Hematopoietic multipotent progenitor cell treated with erythropoietin and hydrocortisone succinate and interleukin-3 and kit ligand, for 15 days (in vitro differentiated cells): Measurements from ENCODE around the gene BCLAF1.
A peak's percentile ranks its signal among the peaks of the same experiment; 100 is the strongest.
"Not testable (repeated sequence)": the region's sequence is repeated elsewhere in the genome, so short reads cannot be mapped to it uniquely, and the experiment has no call there.

ENCODE experiments used
- DNase-seq: peaks from one replicate; pipeline ENCODE4 v3.0.0-alpha.2; 2015; ENCODE audit warnings: low spot score

The BCLAF1 gene

GRCh38 chr6:136309729-136310311 is 20.2 kb upstream of the BCLAF1 start:
- no peak for DNase-seq

GRCh38 chr6:136309171-136309570 is 19.5 kb upstream of the BCLAF1 start:
- DNase-seq = no peak

GRCh38 chr6:136308469-136308868 is 18.8 kb upstream of the BCLAF1 start:
- not testable (repeated sequence) for DNase-seq

GRCh38 chr6:136307351-136307750 is 17.7 kb upstream of the BCLAF1 start:
- DNase-seq = peak; percentile 43

GRCh38 chr6:136306466-136306865 is 16.8 kb upstream of the BCLAF1 start:
- no peak for DNase-seq

- no peak for DNase-seq
Observed at GRCh38 chr6:136304410-136304809, 14.8 kb upstream of the BCLAF1 start.

GRCh38 chr6:136303516-136303915 is 13.9 kb upstream of the BCLAF1 start:
- DNase-seq = no peak

GRCh38 chr6:136294621-136295020 is 5.0 kb upstream of the BCLAF1 start:
- no peak for DNase-seq

- DNase-seq = peak; percentile 84
Observed at GRCh38 chr6:136290410-136291010, 864 bp upstream of the BCLAF1 start.

GRCh38 chr6:136289327-136289578 is 393 bp downstream of the BCLAF1 start:
- DNase-seq = peak; percentile 94

GRCh38 chr6:136288566-136289326 is 900 bp downstream of the BCLAF1 start:
- DNase-seq = peak; percentile 88

GRCh38 chr6:136284909-136285308 is 4.7 kb downstream of the BCLAF1 start:
- peak; percentile 25 for DNase-seq

- DNase-seq = no peak
Observed at GRCh38 chr6:136282906-136283305, 6.7 kb downstream of the BCLAF1 start.

GRCh38 chr6:136280032-136280609 is 9.5 kb downstream of the BCLAF1 start:
- DNase-seq = no peak

GRCh38 chr6:136274062-136274461 is 15.6 kb downstream of the BCLAF1 start:
- no peak for DNase-seq

GRCh38 chr6:136265101-136265500 is 24.5 kb downstream of the BCLAF1 start:
- DNase-seq = no peak

GRCh38 chr6:136262940-136263339 is 26.7 kb downstream of the BCLAF1 start:
- no peak for DNase-seq

- no peak for DNase-seq
Observed at GRCh38 chr6:136254851-136255466, 34.7 kb downstream of the BCLAF1 start.

GRCh38 chr6:136253734-136254133 is 35.9 kb downstream of the BCLAF1 start:
- no peak for DNase-seq

- no peak for DNase-seq
Observed at GRCh38 chr6:136252441-136252840, 37.2 kb downstream of the BCLAF1 start.

- no peak for DNase-seq
Observed at GRCh38 chr6:136251394-136251793, 38.3 kb downstream of the BCLAF1 start.

GRCh38 chr6:136250686-136251008 is 39.0 kb downstream of the BCLAF1 start:
- no peak for DNase-seq
